ENCODE measurements around the gene RAD51B. TPM values are rescaled to one million over a fixed set of nuclear protein-coding genes. Genes with fewer than 3 reads are reported as not detected.
"Not testable (repeated sequence)": the region's sequence is repeated elsewhere in the genome, so short reads cannot be mapped to it uniquely, and the experiment has no call there.

Gene RAD51B
- total RNA-seq, 4 donors from 2014 or later: 5.0 to 31.8 (median 20.6) TPM

GRCh38 chr14:67967206-67967605 is 147.6 kb downstream of the RAD51B start:
- no peak for TF ChIP-seq POLR2AphosphoS5 (IDR thresholded peaks at IDR 0.05)
- TF ChIP-seq EP300 (IDR thresholded peaks at IDR 0.05; ENCODE audit: low read depth): no peak
- TF ChIP-seq POLR2A (IDR thresholded peaks at IDR 0.05): no peak
- TF ChIP-seq CTCF (IDR thresholded peaks at IDR 0.05): no peak
- WGBS, 2 donors (ENCODE audit: low coverage in 1 of 2): 50 to 71% methylated on average over 1 of the region's 1 CpG
- Histone ChIP-seq H3K4me1 (peaks cover 22 to 75% (median 54%) of the 10 kb centered on the region in 4 donors), H3K27ac (peak overlapping the region in 3 of 4 donors; percentile 81 to 87 (median 86)), H3K27me3 (no peaks in the 10 kb centered on the region), H3K36me3 (no peaks in the 10 kb centered on the region), H3K9me3 (no peaks in the 10 kb centered on the region), H3K4me3 (no peak overlapping the region)
- no peak for DNase-seq
- intact Hi-C loops (cut with DNase I; ENCODE audit: low total_unique reads) (no loop called here), in situ Hi-C loops (cut with MboI; ENCODE audit: low pct_ligation_motif_present in 1 of 4, low pct_unique_long_range_greater_than_20kb in 1 of 4, low sequenced_read_pairs in 3 of 4) (loop anchor here in 2 of 4 donors (10.0 to 25.0 kb wide), 2 partner anchors 170 to 278 kb away; no protein-coding TSS in a partner anchor)

GRCh38 chr14:67967970-67968369 is 148.4 kb downstream of the RAD51B start:
- H3K36me3 ChIP-seq; H3K27me3 ChIP-seq; H3K4me3 ChIP-seq; H3K9me3 ChIP-seq; DNase-seq; intact Hi-C loops (cut with DNase I; ENCODE audit: low total_unique reads): not testable (repeated sequence)
- H3K4me1 ChIP-seq: peaks cover 27 to 73% (median 55%) of the 10 kb centered on the region in 4 donors
- whole genome bisulfite sequencing, 2 donors (ENCODE audit: low coverage in 1 of 2): 100% methylated on average over 2 of the region's 2 CpGs; no CpG with 5 or more reads in 1 of the 2 donors
- in situ Hi-C loops (cut with MboI; ENCODE audit: low pct_ligation_motif_present in 1 of 4, low pct_unique_long_range_greater_than_20kb in 1 of 4, low sequenced_read_pairs in 3 of 4): loop anchor here in 2 of 4 donors (10.0 to 25.0 kb wide), 2 partner anchors 169 to 277 kb away; no protein-coding TSS in a partner anchor
- H3K27ac ChIP-seq: peak overlapping the region in 3 of 4 donors; percentile 81 to 87 (median 86)

- intact Hi-C loops (cut with DNase I; ENCODE audit: low total_unique reads): no loop called here
- peak overlapping the region; percentile 45 to 81 (median 53) for H3K27ac ChIP-seq
- H3K9me3 ChIP-seq: no peaks in the 10 kb centered on the region
- WGBS, 2 donors (ENCODE audit: low coverage in 1 of 2): 38 to 49% methylated on average over 4 of the region's 4 CpGs
- in situ Hi-C loops (cut with MboI; ENCODE audit: low pct_ligation_motif_present in 1 of 4, low pct_unique_long_range_greater_than_20kb in 1 of 4, low sequenced_read_pairs in 3 of 4): loop anchor here in 1 of 4 donors (25.0 kb wide), 1 partner anchor 166 kb away; no protein-coding TSS in a partner anchor
- no peaks in the 10 kb centered on the region for H3K36me3 ChIP-seq
- no peaks in the 10 kb centered on the region for H3K27me3 ChIP-seq
- TF ChIP-seq CTCF (IDR thresholded peaks at IDR 0.05): no peak
- TF ChIP-seq POLR2A (IDR thresholded peaks at IDR 0.05): no peak
- TF ChIP-seq EP300 (IDR thresholded peaks at IDR 0.05; ENCODE audit: low read depth): no peak
- no peak for TF ChIP-seq POLR2AphosphoS5 (IDR thresholded peaks at IDR 0.05)
- no peak overlapping the region for H3K4me3 ChIP-seq
- DNase-seq: no peak
- peaks cover 14 to 54% (median 34%) of the 10 kb centered on the region in 4 donors for H3K4me1 ChIP-seq
Measured at GRCh38 chr14:67970923-67971322, 151.3 kb downstream of the RAD51B start.

DNA sequence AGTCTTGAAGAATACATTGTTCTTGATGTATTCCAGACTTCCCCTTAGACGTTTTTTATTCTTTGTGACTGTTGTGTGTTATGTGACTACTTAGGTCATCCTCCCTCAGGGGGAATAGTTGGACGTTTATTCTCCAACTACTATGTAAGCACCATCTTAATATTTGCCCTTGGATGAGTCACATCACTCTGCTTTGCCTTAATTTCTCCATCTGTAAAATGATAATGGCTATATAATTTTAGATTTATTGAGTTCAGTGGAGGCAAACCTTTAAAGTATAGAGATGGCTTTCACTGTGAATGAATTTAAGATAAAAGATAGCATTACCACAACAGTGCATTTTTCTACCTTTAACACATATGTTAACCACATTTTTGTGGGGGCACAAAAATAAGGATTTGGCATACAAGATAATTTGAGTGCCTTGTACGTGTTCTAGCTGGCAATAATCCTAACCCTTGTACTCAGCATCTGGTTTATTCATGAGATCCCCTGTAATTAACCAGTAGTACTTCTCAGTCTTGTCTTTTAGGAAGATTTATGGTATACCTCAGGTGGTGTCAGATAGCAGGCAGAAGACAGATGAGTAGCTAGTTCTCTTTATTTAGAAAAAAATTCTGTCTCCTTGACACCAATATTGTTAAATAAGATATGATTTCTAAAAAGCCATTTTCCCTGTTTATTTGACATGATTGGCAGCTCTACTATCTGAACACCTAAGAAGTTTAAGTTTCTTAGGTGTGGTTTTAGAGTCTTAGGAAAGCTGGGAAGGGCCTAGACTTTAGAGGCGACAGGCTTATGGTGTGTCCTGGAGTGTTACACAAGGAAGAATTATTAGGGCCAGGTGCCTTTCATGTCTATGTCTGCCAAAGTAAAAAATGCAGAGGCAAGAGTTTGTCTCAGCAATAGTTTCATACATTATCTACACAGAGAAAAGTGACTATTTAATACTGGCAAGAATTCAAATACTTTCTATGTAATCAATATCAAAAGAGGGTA is 152.3 kb downstream of the RAD51B start:
- 39 to 40% methylated on average over 3 to 4 of the region's 4 CpGs for WGBS, 2 donors (ENCODE audit: low coverage in 1 of 2)
- no peaks in the 10 kb centered on the region for H3K9me3 ChIP-seq
- TF ChIP-seq EP300 (IDR thresholded peaks at IDR 0.05; ENCODE audit: low read depth) (no peak), POLR2AphosphoS5 (IDR thresholded peaks at IDR 0.05) (peak in 2 of 3 donors; percentile 43 to 65), CTCF (IDR thresholded peaks at IDR 0.05) (no peak), POLR2A (IDR thresholded peaks at IDR 0.05) (no peak)
- DNase-seq: no peak
- in situ Hi-C loops (cut with MboI; ENCODE audit: low pct_ligation_motif_present in 1 of 4, low pct_unique_long_range_greater_than_20kb in 1 of 4, low sequenced_read_pairs in 3 of 4): loop anchor here in 1 of 4 donors (25.0 kb wide), 1 partner anchor 165 kb away; no protein-coding TSS in a partner anchor
- no peaks in the 10 kb centered on the region for H3K36me3 ChIP-seq
- intact Hi-C loops (cut with DNase I; ENCODE audit: low total_unique reads): no loop called here
- no peak overlapping the region for H3K4me3 ChIP-seq
- peaks cover 9 to 48% (median 29%) of the 10 kb centered on the region in 4 donors for H3K4me1 ChIP-seq
- peak overlapping the region; percentile 46 to 81 (median 64) for H3K27ac ChIP-seq
- H3K27me3 ChIP-seq: no peaks in the 10 kb centered on the region
